Suppressor macrophage (primary cell): ENCODE measurements around the gene FFAR2.
"Not testable (repeated sequence)": the region's sequence is repeated elsewhere in the genome, so short reads cannot be mapped to it uniquely, and the experiment has no call there.

Source experiments
- DNase-seq, 4 experiments: peaks; one replicate each; pipeline ENCODE4 v3.0.0-alpha.2; 2020 to 2022
- total RNA-seq, 17 experiments: gene quantifications; one replicate each; lab custom pipeline; 2026; ENCODE audit warnings: mixed read lengths in 6 of 17, inconsistent platforms in 3 of 17; lab: John Stamatoyannopoulos, UW

The FFAR2 gene
- total RNA-seq = 1.3 to 43.7 (median 12.2) reads per million in 17 experiments

GRCh38 chr19:35447606-35448469 lies at the start of gene FFAR2:
FFAR2 (plus strand) TSS chr19:35448257; CDS start chr19:35449715, 1,458 bp downstream.
- DNase-seq = peak in 3 of 4 experiments; percentile 48 to 62 (median 49)

- no peak for DNase-seq
Measured at GRCh38 chr19:35398570-35398969, 49.5 kb upstream of the FFAR2 start.

- DNase-seq = no peak
Measured at GRCh38 chr19:35399231-35399630, 48.8 kb upstream of the FFAR2 start.

GRCh38 chr19:35399948-35400772 lies 47.9 kb upstream of the FFAR2 start:
- DNase-seq = no peak

GRCh38 chr19:35400773-35401100 lies 47.3 kb upstream of the FFAR2 start:
- no peak for DNase-seq

- not testable (repeated sequence) for DNase-seq
Measured at GRCh38 chr19:35401416-35401815, 46.6 kb upstream of the FFAR2 start.

GRCh38 chr19:35403116-35403760 lies 44.8 kb upstream of the FFAR2 start:
- DNase-seq = peak; percentile 17 to 65 (median 26)

- peak; percentile 80 to 93 (median 83) for DNase-seq
Measured at GRCh38 chr19:35404879-35405622, 43.0 kb upstream of the FFAR2 start.

- DNase-seq = no peak
Measured at GRCh38 chr19:35407619-35408018, 40.4 kb upstream of the FFAR2 start.

- DNase-seq = no peak
Measured at GRCh38 chr19:35408284-35409171, 39.5 kb upstream of the FFAR2 start.

- DNase-seq = no peak
Measured at GRCh38 chr19:35409191-35409590, 38.9 kb upstream of the FFAR2 start.

- no peak for DNase-seq
Measured at GRCh38 chr19:35410487-35410886, 37.6 kb upstream of the FFAR2 start.

GRCh38 chr19:35414442-35414841 lies 33.6 kb upstream of the FFAR2 start:
- DNase-seq = no peak

- DNase-seq = no peak
Measured at GRCh38 chr19:35416331-35416730, 31.7 kb upstream of the FFAR2 start.

- no peak for DNase-seq
Measured at GRCh38 chr19:35417278-35417677, 30.8 kb upstream of the FFAR2 start.

GRCh38 chr19:35417713-35418534 lies 30.1 kb upstream of the FFAR2 start:
- peak; percentile 23 to 55 (median 42) for DNase-seq

- no peak for DNase-seq
Measured at GRCh38 chr19:35419046-35419445, 29.0 kb upstream of the FFAR2 start.

GRCh38 chr19:35419805-35420204 lies 28.3 kb upstream of the FFAR2 start:
- DNase-seq = no peak

GRCh38 chr19:35421362-35421761 lies 26.7 kb upstream of the FFAR2 start:
- no peak for DNase-seq

- DNase-seq = not testable (repeated sequence)
Measured at GRCh38 chr19:35423406-35423805, 24.7 kb upstream of the FFAR2 start.
